H9 (cell line): ENCODE results near the gene C6orf62. TPM values are rescaled to one million over a fixed set of nuclear protein-coding genes. Genes with fewer than 3 reads are reported as not detected.

ENCODE experiments used
- DNase-seq: peaks from one replicate; pipeline ENCODE4 v3.0.0-alpha.2; 2017
- H2AFZ ChIP-seq: one replicate; pipeline ENCODE4 v1.6.1; 2013; ENCODE audit warnings: mild to moderate bottlenecking, low read length, control low read depth, moderate library complexity
- H2AK5ac ChIP-seq: 2 replicates; pipeline ENCODE4 v1.6.1; 2013; ENCODE audit warnings: low read length, control low read depth, mixed read lengths; ENCODE audit not compliant: insufficient read length
- H2BK120ac ChIP-seq: one replicate; pipeline ENCODE4 v1.6.1; 2013; ENCODE audit warnings: low read depth, mild to moderate bottlenecking, low read length, control low read depth, inconsistent platforms; ENCODE audit not compliant: poor library complexity, severe bottlenecking
- H2BK12ac ChIP-seq: 2 replicates; pipeline ENCODE4 v1.6.1; 2013; ENCODE audit warnings: low read length, control low read depth, mixed read lengths, low read depth; ENCODE audit not compliant: insufficient read length
- H2BK15ac ChIP-seq: 2 replicates; pipeline ENCODE4 v1.6.1; 2013; ENCODE audit warnings: low read depth, low read length, control low read depth
- H2BK20ac ChIP-seq: one replicate; pipeline ENCODE4 v1.6.1; 2013; ENCODE audit warnings: low read depth, mild to moderate bottlenecking, low read length, control low read depth, inconsistent platforms; ENCODE audit not compliant: poor library complexity, severe bottlenecking
- H2BK5ac ChIP-seq: 2 replicates; pipeline ENCODE4 v1.6.1; 2013; ENCODE audit warnings: low read length, control low read depth, mixed read lengths; ENCODE audit not compliant: insufficient read length
- H3K14ac ChIP-seq: 2 replicates; pipeline ENCODE4 v1.6.1; 2013; ENCODE audit warnings: low read length, control low read depth; ENCODE audit not compliant: insufficient read depth
- H3K18ac ChIP-seq: 2 replicates; pipeline ENCODE4 v1.6.1; 2013; ENCODE audit warnings: low read depth, mild to moderate bottlenecking, mixed read lengths, low read length, control low read depth; ENCODE audit not compliant: insufficient read length
- H3K23ac ChIP-seq: 2 replicates; pipeline ENCODE4 v1.6.1; 2013; ENCODE audit warnings: low read length, control low read depth, mixed read lengths, low read depth; ENCODE audit not compliant: insufficient read length
- H3K23me2 ChIP-seq: 2 replicates; pipeline ENCODE4 v1.6.1; 2013; ENCODE audit warnings: low read depth, mild to moderate bottlenecking, mixed read lengths, low read length, control low read depth; ENCODE audit not compliant: insufficient read length, poor library complexity, severe bottlenecking
- H3K27ac ChIP-seq: 2 replicates; pipeline ENCODE4 v1.5.1; 2013; ENCODE audit warnings: low read length, control low read depth, mixed read lengths, low read depth; ENCODE audit not compliant: insufficient read length
- H3K27me3 ChIP-seq: 2 replicates; pipeline ENCODE4 v1.6.1; 2013; ENCODE audit warnings: low read length, control low read depth, inconsistent platforms; ENCODE audit not compliant: insufficient read depth
- H3K4ac ChIP-seq: 2 replicates; pipeline ENCODE4 v1.6.1; 2013; ENCODE audit warnings: low read depth, mild to moderate bottlenecking, control low read depth, inconsistent platforms, low read length, moderate library complexity
- H3K4me1 ChIP-seq: 2 replicates; pipeline ENCODE4 v1.6.1; 2013; ENCODE audit warnings: low read length, control low read depth, inconsistent platforms; ENCODE audit not compliant: insufficient read depth
- H3K4me2 ChIP-seq: 2 replicates; pipeline ENCODE4 v1.6.1; 2013; ENCODE audit warnings: low read length, control low read depth, mixed read lengths; ENCODE audit not compliant: insufficient read length, insufficient read depth
- H3K56ac ChIP-seq: 2 replicates; pipeline ENCODE4 v1.6.1; 2013; ENCODE audit warnings: low read depth, mild to moderate bottlenecking, mixed read lengths, low read length, control low read depth; ENCODE audit not compliant: insufficient read length
- H3K79me1 ChIP-seq: 2 replicates; pipeline ENCODE4 v1.6.1; 2013; ENCODE audit warnings: low read depth, mild to moderate bottlenecking, moderate library complexity, low read length, control low read depth, inconsistent platforms; ENCODE audit not compliant: insufficient read depth, poor library complexity, severe bottlenecking
- H3K79me2 ChIP-seq: 2 replicates; pipeline ENCODE4 v1.6.1; 2013; ENCODE audit warnings: low read length, control low read depth, inconsistent platforms; ENCODE audit not compliant: insufficient read depth
- H3K9ac ChIP-seq: 2 replicates; pipeline ENCODE4 v1.6.1; 2013; ENCODE audit warnings: low read length, control low read depth, mixed read lengths; ENCODE audit not compliant: insufficient read length; ENCODE audit errors: extremely low read depth
- H3K9me3 ChIP-seq: one replicate; pipeline ENCODE4 v1.6.1; 2013; ENCODE audit warnings: low read depth, low read length, inconsistent platforms; ENCODE audit not compliant: control insufficient read depth
- H3T11ph ChIP-seq: one replicate; pipeline ENCODE4 v1.6.1; 2013; ENCODE audit warnings: mild to moderate bottlenecking, low read length, control low read depth, inconsistent platforms
- H4K20me1 ChIP-seq: one replicate; pipeline ENCODE4 v1.6.1; 2013; ENCODE audit not compliant: control insufficient read depth, insufficient read length, insufficient read depth
- H4K5ac ChIP-seq: 2 replicates; pipeline ENCODE4 v1.6.1; 2013; ENCODE audit warnings: low read depth, mild to moderate bottlenecking, mixed read lengths, low read length, control low read depth; ENCODE audit not compliant: insufficient read length
- H4K8ac ChIP-seq: replicated peaks from 2 replicates; pipeline ENCODE4 v1.6.1; 2013; ENCODE audit warnings: low read length, control low read depth, mixed read lengths, low read depth; ENCODE audit not compliant: insufficient read length
- H4K91ac ChIP-seq: 2 replicates; pipeline ENCODE4 v1.6.1; 2013; ENCODE audit warnings: low read depth, mild to moderate bottlenecking, moderate library complexity, mixed read lengths, low read length, control low read depth; ENCODE audit not compliant: insufficient read length
- H3K27ac Mint-ChIP-seq, 3 experiments: 2 replicates in 2 of 3; 3 replicates in 1 of 3; pipeline ENCODE4 v1.8.0; 2020 to 2021; ENCODE audit warnings: mixed read lengths in 3 of 3, mild to moderate bottlenecking in 1 of 3, moderate library complexity in 1 of 3
- H3K27me3 Mint-ChIP-seq: 2 replicates; pipeline ENCODE4 v1.8.0; 2021; ENCODE audit warnings: low read depth, mild to moderate bottlenecking, moderate library complexity, mixed read lengths
- H3K36me3 Mint-ChIP-seq, 3 experiments: 2 replicates in 2 of 3; 3 replicates in 1 of 3; pipeline ENCODE4 v1.8.0; 2020 to 2021; ENCODE audit warnings: low read depth in 3 of 3, mixed read lengths in 3 of 3; ENCODE audit not compliant: insufficient read depth in 1 of 3
- H3K4me1 Mint-ChIP-seq, 2 experiments: 2 replicates each; pipeline ENCODE4 v1.8.0; 2020; ENCODE audit warnings: mixed read lengths in 2 of 2
- H3K4me3 Mint-ChIP-seq, 2 experiments: 2 replicates in 1 of 2; 3 replicates in 1 of 2; pipeline ENCODE4 v1.8.0; 2020 to 2021; ENCODE audit warnings: mild to moderate bottlenecking in 2 of 2, mixed read lengths in 2 of 2, moderate library complexity in 1 of 2
- H3K9me3 Mint-ChIP-seq, 2 experiments: 2 replicates in 1 of 2; 3 replicates in 1 of 2; pipeline ENCODE4 v1.8.0; 2020; ENCODE audit warnings: mild to moderate bottlenecking in 2 of 2, mixed read lengths in 2 of 2, moderate library complexity in 1 of 2
- WGBS: extraction: QIAGEN DNeasy Blood & Tissue Kit; methylation state at CpG from one replicate; pipeline ENCODE4 v1.1.7; 2013; ENCODE audit warnings: missing lambda C conversion rate, low lambda C conversion rate, mixed read lengths; ENCODE audit not compliant: insufficient read length; ENCODE audit errors: extremely low coverage; 5-methylcytosine and 5-hydroxymethylcytosine counted together
- total RNA-seq: library from RNA; stranded (reverse); gene quantifications from 2 replicates; pipeline ENCODE4 v1.2.1, GENCODE V29; 2021
- TF ChIP-seq, protein P1 (sequence below): fragments of 200-600 bp; sonication (generic); conservative IDR thresholded peaks from 3 replicates; pipeline ENCODE4 v1.8.0; 2021; ENCODE audit warnings: antibody characterized with exemption, mild to moderate bottlenecking

The C6orf62 gene
- total RNA-seq, 1 experiment from 2014 or later: 125 TPM

DNA sequence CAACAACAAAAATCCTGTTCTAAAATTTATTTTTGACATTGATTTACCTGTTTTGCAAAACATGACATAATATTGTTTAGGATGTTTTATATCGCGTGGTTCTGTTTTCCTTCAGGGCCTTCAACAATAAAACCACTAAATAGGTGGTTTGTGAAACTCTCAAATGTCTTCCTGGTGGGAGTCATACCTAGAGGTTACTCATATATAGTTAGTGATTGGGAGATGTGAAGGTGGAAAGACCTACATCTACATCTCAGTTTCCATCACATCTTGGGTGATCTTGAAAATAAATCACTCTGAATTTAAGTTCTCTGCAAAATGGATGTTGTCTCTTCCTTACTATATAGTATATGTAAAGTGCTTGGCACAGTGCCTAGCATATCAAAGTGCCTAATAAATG, 22.9 kb downstream of the C6orf62 start:
- Histone ChIP-seq H3K23ac (no peak overlapping the region), H3K27ac (no peak overlapping the region), H2BK15ac (no peak overlapping the region), H4K20me1 (no peaks in the 10 kb centered on the region), H3K4ac (no peak overlapping the region), H3K9ac (no peak overlapping the region), H3K4me2 (no peak overlapping the region), H2BK20ac (no peak overlapping the region), H4K8ac (no peak overlapping the region), H3K79me1 (no peaks in the 10 kb centered on the region), H3K79me2 (no peaks in the 10 kb centered on the region), H2AFZ (no peak overlapping the region), H3T11ph (no peak overlapping the region), H3K56ac (no peak overlapping the region), H2AK5ac (no peak overlapping the region), H3K23me2 (no peaks in the 10 kb centered on the region), H3K9me3 (no peaks in the 10 kb centered on the region), H2BK120ac (no peak overlapping the region), H3K27me3 (no peaks in the 10 kb centered on the region), H3K14ac (no peak overlapping the region), H2BK5ac (no peak overlapping the region), H4K5ac (no peak overlapping the region), H3K18ac (no peak overlapping the region), H4K91ac (no peak overlapping the region), H2BK12ac (no peak overlapping the region), H3K4me1 (no peaks in the 10 kb centered on the region)
- TF ChIP-seq, protein P1, sequence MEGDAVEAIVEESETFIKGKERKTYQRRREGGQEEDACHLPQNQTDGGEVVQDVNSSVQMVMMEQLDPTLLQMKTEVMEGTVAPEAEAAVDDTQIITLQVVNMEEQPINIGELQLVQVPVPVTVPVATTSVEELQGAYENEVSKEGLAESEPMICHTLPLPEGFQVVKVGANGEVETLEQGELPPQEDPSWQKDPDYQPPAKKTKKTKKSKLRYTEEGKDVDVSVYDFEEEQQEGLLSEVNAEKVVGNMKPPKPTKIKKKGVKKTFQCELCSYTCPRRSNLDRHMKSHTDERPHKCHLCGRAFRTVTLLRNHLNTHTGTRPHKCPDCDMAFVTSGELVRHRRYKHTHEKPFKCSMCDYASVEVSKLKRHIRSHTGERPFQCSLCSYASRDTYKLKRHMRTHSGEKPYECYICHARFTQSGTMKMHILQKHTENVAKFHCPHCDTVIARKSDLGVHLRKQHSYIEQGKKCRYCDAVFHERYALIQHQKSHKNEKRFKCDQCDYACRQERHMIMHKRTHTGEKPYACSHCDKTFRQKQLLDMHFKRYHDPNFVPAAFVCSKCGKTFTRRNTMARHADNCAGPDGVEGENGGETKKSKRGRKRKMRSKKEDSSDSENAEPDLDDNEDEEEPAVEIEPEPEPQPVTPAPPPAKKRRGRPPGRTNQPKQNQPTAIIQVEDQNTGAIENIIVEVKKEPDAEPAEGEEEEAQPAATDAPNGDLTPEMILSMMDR: no peak
- Mint-ChIP-seq H3K9me3 (no peaks in the 10 kb centered on the region), H3K36me3 (peaks cover 2 to 24% (median 15%) of the 10 kb centered on the region in 3 experiments; a peak in 6 of 7 replicates), H3K4me1 (no peaks in the 10 kb centered on the region; a peak in 2 of 4 replicates), H3K27me3 (no peaks in the 10 kb centered on the region), H3K27ac (no peak overlapping the region), H3K4me3 (no peak overlapping the region)
- DNase-seq: no peak
- no CpG with 5 or more reads among the region's 2 CpGs for WGBS
